Measurements from ENCODE around the gene TPSD1. TPM values are rescaled to one million over a fixed set of nuclear protein-coding genes. Genes with fewer than 3 reads are reported as not detected.

The TPSD1 gene
- polyA plus RNA-seq, 1 of the 3 experiments (the other 2 are of a cell fraction): not detected

DNA sequence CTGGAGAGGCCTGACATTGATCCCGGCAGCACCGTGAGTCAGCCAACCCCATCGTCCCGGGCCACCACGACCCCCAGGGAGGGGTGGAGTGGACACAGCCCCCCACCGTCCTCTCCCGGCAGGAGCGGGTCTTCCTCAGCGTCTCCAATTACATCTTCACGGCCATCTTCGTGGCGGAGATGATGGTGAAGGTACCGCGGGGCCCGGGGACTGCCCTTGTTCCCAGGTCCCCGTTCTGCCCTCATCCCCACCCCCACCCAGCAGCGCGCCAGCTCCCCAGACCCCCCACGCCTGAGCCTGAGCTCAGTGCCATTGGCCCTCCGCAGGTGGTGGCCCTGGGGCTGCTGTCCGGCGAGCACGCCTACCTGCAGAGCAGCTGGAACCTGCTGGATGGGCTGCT is 45.4 kb upstream of the TPSD1 start:
- Histone ChIP-seq H3F3A (replicated peaks; ENCODE audit: insufficient read depth) (no peaks in the 10 kb centered on the region), H2AFZ (ENCODE audit: low read depth) (no peak overlapping the region), H4K20me1 (ENCODE audit: insufficient read depth) (0 out of 2 replicates have a peak, but pooled peaks cover 2% of the 10 kb centered on the region), H3K9me2 (no peaks in the 10 kb centered on the region), H3K27ac (ENCODE audit: low read depth in 2 of 2, low read length in 1 of 2) (no peak overlapping the region), H3K79me2 (ENCODE audit: insufficient read depth) (no peaks in the 10 kb centered on the region), H3K9ac (no peak overlapping the region), H3K36me3 (replicated peaks in 1 of 2; ENCODE audit: control insufficient read depth in 1 of 2, insufficient read depth in 2 of 2, low read length in 1 of 2) (no peaks in the 10 kb centered on the region), H3K9me3 (no peaks in the 10 kb centered on the region), H3K4me2 (no peak overlapping the region), H3K4me3 (ENCODE audit: low read depth in 2 of 2, low read length in 1 of 2) (no peak overlapping the region), H3K27me3 (ENCODE audit: insufficient read depth) (peaks cover 79% of the 10 kb centered on the region), H3K4me1 (ENCODE audit: control insufficient read depth in 1 of 2, insufficient read depth in 2 of 2, low read depth in 1 of 2, low read length in 1 of 2) (no peaks in the 10 kb centered on the region)
- ChIA-PET POLR2A (no interaction called here), CTCF (no interaction called here)
- no peak for DNase-seq
- TF ChIP-seq ELF1 (IDR thresholded peaks at IDR 0.05) (no peak), YY1 (IDR thresholded peaks at IDR 0.05; ENCODE audit: low read depth) (no peak), MXI1 (IDR thresholded peaks at IDR 0.05; ENCODE audit: low read depth, low read length) (no peak), TEAD4 (IDR thresholded peaks at IDR 0.05; ENCODE audit: borderline replicate concordance, insufficient read depth) (no peak), SMC3 (IDR thresholded peaks at IDR 0.05; ENCODE audit: low read depth, low read length) (no peak), GABPA (IDR thresholded peaks at IDR 0.05; ENCODE audit: low read depth) (no peak), EZH2phosphoT487 (IDR thresholded peaks at IDR 0.05; ENCODE audit: borderline replicate concordance, low read depth) (no peak), RAD21 (IDR thresholded peaks at IDR 0.05; ENCODE audit: low read length) (no peak), EP300 (IDR thresholded peaks at IDR 0.05; ENCODE audit: borderline replicate concordance in 1 of 2, low read depth in 1 of 2, low read length in 1 of 2) (no peak), JUND (IDR thresholded peaks at IDR 0.05) (no peak)
- TF ChIP-seq, protein P1, sequence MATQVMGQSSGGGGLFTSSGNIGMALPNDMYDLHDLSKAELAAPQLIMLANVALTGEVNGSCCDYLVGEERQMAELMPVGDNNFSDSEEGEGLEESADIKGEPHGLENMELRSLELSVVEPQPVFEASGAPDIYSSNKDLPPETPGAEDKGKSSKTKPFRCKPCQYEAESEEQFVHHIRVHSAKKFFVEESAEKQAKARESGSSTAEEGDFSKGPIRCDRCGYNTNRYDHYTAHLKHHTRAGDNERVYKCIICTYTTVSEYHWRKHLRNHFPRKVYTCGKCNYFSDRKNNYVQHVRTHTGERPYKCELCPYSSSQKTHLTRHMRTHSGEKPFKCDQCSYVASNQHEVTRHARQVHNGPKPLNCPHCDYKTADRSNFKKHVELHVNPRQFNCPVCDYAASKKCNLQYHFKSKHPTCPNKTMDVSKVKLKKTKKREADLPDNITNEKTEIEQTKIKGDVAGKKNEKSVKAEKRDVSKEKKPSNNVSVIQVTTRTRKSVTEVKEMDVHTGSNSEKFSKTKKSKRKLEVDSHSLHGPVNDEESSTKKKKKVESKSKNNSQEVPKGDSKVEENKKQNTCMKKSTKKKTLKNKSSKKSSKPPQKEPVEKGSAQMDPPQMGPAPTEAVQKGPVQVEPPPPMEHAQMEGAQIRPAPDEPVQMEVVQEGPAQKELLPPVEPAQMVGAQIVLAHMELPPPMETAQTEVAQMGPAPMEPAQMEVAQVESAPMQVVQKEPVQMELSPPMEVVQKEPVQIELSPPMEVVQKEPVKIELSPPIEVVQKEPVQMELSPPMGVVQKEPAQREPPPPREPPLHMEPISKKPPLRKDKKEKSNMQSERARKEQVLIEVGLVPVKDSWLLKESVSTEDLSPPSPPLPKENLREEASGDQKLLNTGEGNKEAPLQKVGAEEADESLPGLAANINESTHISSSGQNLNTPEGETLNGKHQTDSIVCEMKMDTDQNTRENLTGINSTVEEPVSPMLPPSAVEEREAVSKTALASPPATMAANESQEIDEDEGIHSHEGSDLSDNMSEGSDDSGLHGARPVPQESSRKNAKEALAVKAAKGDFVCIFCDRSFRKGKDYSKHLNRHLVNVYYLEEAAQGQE (IDR thresholded peaks at IDR 0.05; ENCODE audit: low read depth, low read length): no peak
- 38% methylated on average over 11 of the region's 23 CpGs for WGBS (ENCODE audit: low lambda C conversion rate)

DNA sequence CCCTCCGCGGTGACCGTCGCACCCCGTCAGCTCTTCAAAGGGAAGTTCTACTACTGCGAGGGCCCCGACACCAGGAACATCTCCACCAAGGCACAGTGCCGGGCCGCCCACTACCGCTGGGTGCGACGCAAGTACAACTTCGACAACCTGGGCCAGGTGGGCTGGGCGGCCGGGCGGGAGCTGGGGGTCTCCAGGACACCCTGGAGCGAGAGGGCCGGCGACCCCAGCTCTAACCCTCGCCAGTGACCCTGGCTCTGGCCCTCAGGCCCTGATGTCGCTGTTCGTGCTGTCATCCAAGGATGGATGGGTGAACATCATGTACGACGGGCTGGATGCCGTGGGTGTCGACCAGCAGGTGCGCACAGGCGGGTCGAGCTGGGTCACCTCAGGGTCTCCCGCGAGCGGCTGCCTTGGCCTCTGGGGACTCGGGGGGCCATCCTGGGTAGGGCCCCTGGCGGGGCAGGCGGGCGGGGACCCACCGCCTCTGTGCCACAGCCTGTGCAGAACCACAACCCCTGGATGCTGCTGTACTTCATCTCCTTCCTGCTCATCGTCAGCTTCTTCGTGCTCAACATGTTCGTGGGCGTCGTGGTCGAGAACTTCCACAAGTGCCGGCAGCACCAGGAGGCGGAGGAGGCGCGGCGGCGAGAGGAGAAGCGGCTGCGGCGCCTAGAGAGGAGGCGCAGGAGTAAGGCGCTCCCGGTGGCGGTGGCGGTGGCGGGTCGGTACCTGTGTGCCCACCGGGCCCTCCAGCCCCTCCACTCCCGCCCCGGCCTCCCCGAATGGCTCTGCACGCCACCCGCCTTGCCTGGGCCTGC is 44.2 kb upstream of the TPSD1 start:
- ChIA-PET POLR2A (no interaction called here), CTCF (no interaction called here)
- Histone ChIP-seq H3K4me2 (no peak overlapping the region), H3F3A (replicated peaks; ENCODE audit: insufficient read depth) (no peaks in the 10 kb centered on the region), H3K27me3 (ENCODE audit: insufficient read depth) (peaks cover 80% of the 10 kb centered on the region), H3K4me1 (ENCODE audit: control insufficient read depth in 1 of 2, insufficient read depth in 2 of 2, low read depth in 1 of 2, low read length in 1 of 2) (no peaks in the 10 kb centered on the region), H2AFZ (ENCODE audit: low read depth) (no peak overlapping the region), H3K9me3 (no peaks in the 10 kb centered on the region), H3K36me3 (replicated peaks in 1 of 2; ENCODE audit: control insufficient read depth in 1 of 2, insufficient read depth in 2 of 2, low read length in 1 of 2) (no peaks in the 10 kb centered on the region), H3K79me2 (ENCODE audit: insufficient read depth) (no peaks in the 10 kb centered on the region), H4K20me1 (ENCODE audit: insufficient read depth) (0 out of 2 replicates have a peak, but pooled peaks cover 2% of the 10 kb centered on the region), H3K4me3 (ENCODE audit: low read depth in 2 of 2, low read length in 1 of 2) (no peak overlapping the region), H3K9ac (no peak overlapping the region), H3K9me2 (no peaks in the 10 kb centered on the region), H3K27ac (ENCODE audit: low read depth in 2 of 2, low read length in 1 of 2) (no peak overlapping the region)
- 59% methylated on average over 29 of the region's 65 CpGs for WGBS (ENCODE audit: low lambda C conversion rate)
- TF ChIP-seq POLR2AphosphoS5 (IDR thresholded peaks at IDR 0.05; ENCODE audit: low read depth, low read length) (no peak), SMC3 (IDR thresholded peaks at IDR 0.05; ENCODE audit: low read depth, low read length) (no peak), RCOR1 (IDR thresholded peaks at IDR 0.05; ENCODE audit: low read length) (no peak), TCF12 (IDR thresholded peaks at IDR 0.05) (no peak), FOSL2 (IDR thresholded peaks at IDR 0.05; ENCODE audit: borderline replicate concordance, low read depth) (no peak), EZH2phosphoT487 (IDR thresholded peaks at IDR 0.05; ENCODE audit: borderline replicate concordance, low read depth) (no peak), NRF1 (IDR thresholded peaks at IDR 0.05; ENCODE audit: low read depth, low read length) (no peak), MEF2A (IDR thresholded peaks at IDR 0.05; ENCODE audit: borderline replicate concordance, low read depth) (no peak), MXI1 (IDR thresholded peaks at IDR 0.05; ENCODE audit: low read depth, low read length) (no peak), RAD21 (IDR thresholded peaks at IDR 0.05; ENCODE audit: low read length) (no peak)
- TF ChIP-seq, protein P2, sequence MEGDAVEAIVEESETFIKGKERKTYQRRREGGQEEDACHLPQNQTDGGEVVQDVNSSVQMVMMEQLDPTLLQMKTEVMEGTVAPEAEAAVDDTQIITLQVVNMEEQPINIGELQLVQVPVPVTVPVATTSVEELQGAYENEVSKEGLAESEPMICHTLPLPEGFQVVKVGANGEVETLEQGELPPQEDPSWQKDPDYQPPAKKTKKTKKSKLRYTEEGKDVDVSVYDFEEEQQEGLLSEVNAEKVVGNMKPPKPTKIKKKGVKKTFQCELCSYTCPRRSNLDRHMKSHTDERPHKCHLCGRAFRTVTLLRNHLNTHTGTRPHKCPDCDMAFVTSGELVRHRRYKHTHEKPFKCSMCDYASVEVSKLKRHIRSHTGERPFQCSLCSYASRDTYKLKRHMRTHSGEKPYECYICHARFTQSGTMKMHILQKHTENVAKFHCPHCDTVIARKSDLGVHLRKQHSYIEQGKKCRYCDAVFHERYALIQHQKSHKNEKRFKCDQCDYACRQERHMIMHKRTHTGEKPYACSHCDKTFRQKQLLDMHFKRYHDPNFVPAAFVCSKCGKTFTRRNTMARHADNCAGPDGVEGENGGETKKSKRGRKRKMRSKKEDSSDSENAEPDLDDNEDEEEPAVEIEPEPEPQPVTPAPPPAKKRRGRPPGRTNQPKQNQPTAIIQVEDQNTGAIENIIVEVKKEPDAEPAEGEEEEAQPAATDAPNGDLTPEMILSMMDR (IDR thresholded peaks at IDR 0.05): no peak
- TF ChIP-seq, protein P3, sequence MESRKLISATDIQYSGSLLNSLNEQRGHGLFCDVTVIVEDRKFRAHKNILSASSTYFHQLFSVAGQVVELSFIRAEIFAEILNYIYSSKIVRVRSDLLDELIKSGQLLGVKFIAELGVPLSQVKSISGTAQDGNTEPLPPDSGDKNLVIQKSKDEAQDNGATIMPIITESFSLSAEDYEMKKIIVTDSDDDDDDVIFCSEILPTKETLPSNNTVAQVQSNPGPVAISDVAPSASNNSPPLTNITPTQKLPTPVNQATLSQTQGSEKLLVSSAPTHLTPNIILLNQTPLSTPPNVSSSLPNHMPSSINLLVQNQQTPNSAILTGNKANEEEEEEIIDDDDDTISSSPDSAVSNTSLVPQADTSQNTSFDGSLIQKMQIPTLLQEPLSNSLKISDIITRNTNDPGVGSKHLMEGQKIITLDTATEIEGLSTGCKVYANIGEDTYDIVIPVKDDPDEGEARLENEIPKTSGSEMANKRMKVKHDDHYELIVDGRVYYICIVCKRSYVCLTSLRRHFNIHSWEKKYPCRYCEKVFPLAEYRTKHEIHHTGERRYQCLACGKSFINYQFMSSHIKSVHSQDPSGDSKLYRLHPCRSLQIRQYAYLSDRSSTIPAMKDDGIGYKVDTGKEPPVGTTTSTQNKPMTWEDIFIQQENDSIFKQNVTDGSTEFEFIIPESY (IDR thresholded peaks at IDR 0.05; ENCODE audit: borderline replicate concordance, low read depth): no peak
- DNase-seq: no peak
